HEK293 (cell line): Measurements from ENCODE around the gene FMNL3.

ENCODE experiments used
- GFI1B ChIP-seq: fragments of 450-650 bp; formaldehyde crosslinking; IDR thresholded peaks from 2 replicates; pipeline ENCODE4 v1.5.1; 2016; ENCODE audit warnings: missing biosample characterization, missing genetic modification characterization
- SCRT1 ChIP-seq: fragments of 450-650 bp; formaldehyde crosslinking; IDR thresholded peaks from 2 replicates; pipeline ENCODE4 v1.5.1; 2016; ENCODE audit warnings: missing biosample characterization, missing genetic modification characterization, borderline replicate concordance
- ZFP3 ChIP-seq: fragments of 450-650 bp; formaldehyde crosslinking; IDR thresholded peaks from 2 replicates; pipeline ENCODE4 v1.5.1; 2016; ENCODE audit warnings: low read depth, missing biosample characterization, missing genetic modification characterization
- ZNF10 ChIP-seq: fragments of 450-650 bp; formaldehyde crosslinking; IDR thresholded peaks from 2 replicates; pipeline ENCODE4 v1.5.1; 2017; ENCODE audit warnings: missing biosample characterization, missing genetic modification characterization
- ZNF121 ChIP-seq: fragments of 450-650 bp; formaldehyde crosslinking; IDR thresholded peaks from 2 replicates; pipeline ENCODE4 v1.5.1; 2016; ENCODE audit warnings: missing biosample characterization, missing genetic modification characterization
- ZNF140 ChIP-seq: fragments of 450-650 bp; formaldehyde crosslinking; IDR thresholded peaks from 2 replicates; pipeline ENCODE4 v1.5.1; 2016; ENCODE audit warnings: missing biosample characterization, missing genetic modification characterization
- ZNF16 ChIP-seq: fragments of 450-650 bp; formaldehyde crosslinking; IDR thresholded peaks from 2 replicates; pipeline ENCODE4 v1.5.1; 2016; ENCODE audit warnings: low read depth, missing biosample characterization, missing genetic modification characterization
- ZNF175 ChIP-seq: fragments of 450-650 bp; formaldehyde crosslinking; IDR thresholded peaks from 2 replicates; pipeline ENCODE4 v1.5.1; 2016; ENCODE audit warnings: missing biosample characterization, missing genetic modification characterization
- ZNF2 ChIP-seq: fragments of 450-650 bp; formaldehyde crosslinking; IDR thresholded peaks from 2 replicates; pipeline ENCODE4 v1.5.1; 2016; ENCODE audit warnings: missing biosample characterization, missing genetic modification characterization
- ZNF202 ChIP-seq: fragments of 450-650 bp; formaldehyde crosslinking; IDR thresholded peaks from 2 replicates; pipeline ENCODE4 v1.5.1; 2016; ENCODE audit warnings: missing biosample characterization, missing genetic modification characterization, borderline replicate concordance
- ZNF248 ChIP-seq: fragments of 450-650 bp; formaldehyde crosslinking; IDR thresholded peaks from 2 replicates; pipeline ENCODE4 v1.5.1; 2017; ENCODE audit warnings: missing biosample characterization, missing genetic modification characterization
- ZNF311 ChIP-seq: fragments of 450-650 bp; formaldehyde crosslinking; IDR thresholded peaks from 2 replicates; pipeline ENCODE4 v1.5.1; 2017; ENCODE audit warnings: missing biosample characterization, missing genetic modification characterization, borderline replicate concordance
- ZNF324 ChIP-seq: fragments of 450-650 bp; formaldehyde crosslinking; IDR thresholded peaks from 2 replicates; pipeline ENCODE4 v1.5.1; 2016; ENCODE audit warnings: missing biosample characterization, missing genetic modification characterization
- ZNF335 ChIP-seq: fragments of 450-650 bp; formaldehyde crosslinking; conservative IDR thresholded peaks from 2 replicates; pipeline ENCODE4 v1.5.1; 2016; ENCODE audit warnings: missing biosample characterization, missing genetic modification characterization
- ZNF366 ChIP-seq: fragments of 450-650 bp; formaldehyde crosslinking; conservative IDR thresholded peaks from 2 replicates; pipeline ENCODE4 v1.5.1; 2016; ENCODE audit warnings: missing biosample characterization, missing genetic modification characterization
- ZNF391 ChIP-seq: fragments of 450-650 bp; formaldehyde crosslinking; IDR thresholded peaks from 2 replicates; pipeline ENCODE4 v1.5.1; 2016; ENCODE audit warnings: low read depth, missing biosample characterization, missing genetic modification characterization, borderline replicate concordance
- ZNF433 ChIP-seq: fragments of 450-650 bp; formaldehyde crosslinking; IDR thresholded peaks from 2 replicates; pipeline ENCODE4 v1.5.1; 2016; ENCODE audit warnings: missing biosample characterization, missing genetic modification characterization, low read depth
- ZNF473 ChIP-seq: fragments of 450-650 bp; formaldehyde crosslinking; IDR thresholded peaks from 2 replicates; pipeline ENCODE4 v1.5.1; 2017; ENCODE audit warnings: missing biosample characterization, missing genetic modification characterization
- ZNF501 ChIP-seq: fragments of 450-650 bp; formaldehyde crosslinking; IDR thresholded peaks from 2 replicates; pipeline ENCODE4 v1.5.1; 2016; ENCODE audit warnings: missing biosample characterization, missing genetic modification characterization
- ZNF510 ChIP-seq: fragments of 450-650 bp; formaldehyde crosslinking; IDR thresholded peaks from 2 replicates; pipeline ENCODE4 v1.5.1; 2018; ENCODE audit warnings: mild to moderate bottlenecking, missing genetic modification characterization, missing biosample characterization; ENCODE audit not compliant: insufficient replicate concordance
- ZNF521 ChIP-seq: fragments of 450-650 bp; formaldehyde crosslinking; IDR thresholded peaks from 2 replicates; pipeline ENCODE4 v1.5.1; 2017; ENCODE audit warnings: missing biosample characterization, mild to moderate bottlenecking, missing genetic modification characterization
- ZNF776 ChIP-seq: fragments of 450-650 bp; formaldehyde crosslinking; IDR thresholded peaks from 2 replicates; pipeline ENCODE4 v1.5.0; 2017; ENCODE audit warnings: missing biosample characterization, missing genetic modification characterization, borderline replicate concordance
- ZNF843 ChIP-seq: fragments of 450-650 bp; formaldehyde crosslinking; IDR thresholded peaks from 2 replicates; pipeline ENCODE4 v1.5.1; 2016; ENCODE audit warnings: missing biosample characterization, missing genetic modification characterization
- ZSCAN16 ChIP-seq: fragments of 450-650 bp; formaldehyde crosslinking; IDR thresholded peaks from 2 replicates; pipeline ENCODE4 v1.5.1; 2016; ENCODE audit warnings: missing biosample characterization, missing genetic modification characterization
- TF ChIP-seq, protein P1 (sequence below): fragments of 450-650 bp; formaldehyde crosslinking; IDR thresholded peaks from 2 replicates; pipeline ENCODE4 v1.5.1; 2016; ENCODE audit warnings: missing biosample characterization, missing genetic modification characterization
- TF ChIP-seq, protein P2 (sequence below): fragments of 450-650 bp; formaldehyde crosslinking; IDR thresholded peaks from 2 replicates; pipeline ENCODE4 v1.5.1; 2016; ENCODE audit warnings: missing biosample characterization, missing genetic modification characterization
- TF ChIP-seq, protein P3 (sequence below): fragments of 450-650 bp; formaldehyde crosslinking; IDR thresholded peaks from 2 replicates; pipeline ENCODE4 v1.5.1; 2016; ENCODE audit warnings: missing biosample characterization, missing genetic modification characterization

FMNL3 gene

DNA sequence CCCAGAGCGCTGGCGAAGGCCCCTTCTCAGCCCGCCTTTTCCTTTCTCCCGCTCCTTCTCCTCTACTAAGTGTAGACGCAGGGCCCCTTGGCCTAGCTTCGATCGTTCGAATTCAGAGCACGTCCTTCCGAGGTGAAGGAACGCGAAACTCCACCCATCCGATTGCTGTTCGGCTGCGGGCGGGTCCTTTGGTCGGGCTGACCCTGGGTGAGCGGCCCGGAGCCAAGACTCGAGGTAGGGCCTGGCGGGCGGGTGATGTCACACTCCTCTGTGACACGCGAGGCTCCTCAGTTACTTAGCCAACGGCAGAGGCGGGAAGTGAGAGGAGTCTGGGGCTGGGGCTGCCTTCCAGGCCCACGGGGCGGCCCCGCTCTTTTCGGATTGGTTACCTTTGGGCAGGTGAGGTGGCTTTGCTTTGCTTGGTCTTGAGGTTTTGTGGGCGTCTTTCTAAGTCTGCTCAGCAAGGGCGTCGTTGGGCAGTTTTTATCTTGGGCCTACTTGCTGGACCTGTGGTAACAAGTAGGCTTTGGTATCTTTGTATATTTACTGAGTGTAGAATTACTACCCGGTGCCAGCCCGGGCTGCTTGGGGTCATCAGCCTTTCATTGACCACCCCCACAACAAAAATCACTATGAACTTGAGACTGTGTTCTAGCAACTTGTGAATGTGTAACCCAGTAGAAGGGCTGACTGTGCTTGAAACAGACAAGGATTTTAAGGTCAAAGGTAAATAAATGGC is 34.8 kb upstream of the FMNL3 start (continued):
- peak; percentile 72 for TF ChIP-seq ZNF366 (tag by site-specific recombination)
- no peak for TF ChIP-seq ZSCAN16
- no peak for TF ChIP-seq ZNF510
- no peak for TF ChIP-seq ZNF140
- TF ChIP-seq, protein P1, sequence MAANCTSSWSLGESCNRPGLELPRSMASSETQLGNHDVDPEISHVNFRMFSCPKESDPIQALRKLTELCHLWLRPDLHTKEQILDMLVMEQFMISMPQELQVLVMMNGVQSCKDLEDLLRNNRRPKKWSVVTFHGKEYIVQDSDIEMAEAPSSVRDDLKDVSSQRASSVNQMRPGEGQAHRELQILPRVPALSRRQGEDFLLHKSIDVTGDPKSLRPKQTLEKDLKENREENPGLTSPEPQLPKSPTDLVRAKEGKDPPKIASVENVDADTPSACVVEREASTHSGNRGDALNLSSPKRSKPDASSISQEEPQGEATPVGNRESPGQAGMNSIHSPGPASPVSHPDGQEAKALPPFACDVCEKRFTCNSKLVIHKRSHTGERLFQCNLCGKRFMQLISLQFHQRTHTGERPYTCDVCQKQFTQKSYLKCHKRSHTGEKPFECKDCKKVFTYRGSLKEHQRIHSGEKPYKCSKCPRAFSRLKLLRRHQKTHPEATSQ (tag by site-specific recombination), result no peak
- TF ChIP-seq ZNF473 (tag by site-specific recombination), result no peak
- no peak for TF ChIP-seq ZNF16 (tag by site-specific recombination)
- TF ChIP-seq GFI1B, result no peak
- TF ChIP-seq SCRT1 (tag by site-specific recombination), result no peak
- TF ChIP-seq ZFP3 (tag by site-specific recombination), result no peak
- no peak; the same call in 1 of the 2 replicates for TF ChIP-seq ZNF501
- TF ChIP-seq ZNF324 (tag by site-specific recombination), result no peak; the same call in 1 of the 2 replicates
- TF ChIP-seq ZNF433 (tag by site-specific recombination), result no peak
- no peak for TF ChIP-seq ZNF521 (tag by site-specific recombination)
- TF ChIP-seq, protein P2, sequence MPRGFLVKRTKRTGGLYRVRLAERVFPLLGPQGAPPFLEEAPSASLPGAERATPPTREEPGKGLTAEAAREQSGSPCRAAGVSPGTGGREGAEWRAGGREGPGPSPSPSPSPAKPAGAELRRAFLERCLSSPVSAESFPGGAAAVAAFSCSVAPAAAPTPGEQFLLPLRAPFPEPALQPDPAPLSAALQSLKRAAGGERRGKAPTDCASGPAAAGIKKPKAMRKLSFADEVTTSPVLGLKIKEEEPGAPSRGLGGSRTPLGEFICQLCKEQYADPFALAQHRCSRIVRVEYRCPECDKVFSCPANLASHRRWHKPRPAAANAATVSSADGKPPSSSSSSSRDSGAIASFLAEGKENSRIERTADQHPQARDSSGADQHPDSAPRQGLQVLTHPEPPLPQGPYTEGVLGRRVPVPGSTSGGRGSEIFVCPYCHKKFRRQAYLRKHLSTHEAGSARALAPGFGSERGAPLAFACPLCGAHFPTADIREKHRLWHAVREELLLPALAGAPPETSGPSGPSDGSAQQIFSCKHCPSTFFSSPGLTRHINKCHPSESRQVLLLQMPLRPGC (tag by site-specific recombination), result 0 out of 2 replicates have a peak, but pooled peaks have one; percentile 5
- no peak for TF ChIP-seq ZNF175 (tag by site-specific recombination)
- TF ChIP-seq ZNF248 (tag by site-specific recombination), result no peak
- no peak for TF ChIP-seq ZNF10 (tag by site-specific recombination)
- peak; percentile 68 for TF ChIP-seq ZNF335
- no peak for TF ChIP-seq ZNF202
- TF ChIP-seq ZNF2 (tag by site-specific recombination), result 0 out of 2 replicates have a peak, but pooled peaks have one; percentile 31
- TF ChIP-seq ZNF391 (tag by site-specific recombination), result no peak; the same call in 1 of the 2 replicates
- TF ChIP-seq ZNF311 (tag by site-specific recombination), result no peak
- no peak for TF ChIP-seq ZNF121 (tag by site-specific recombination)
- peak; percentile 34; the same call in 1 of the 2 replicates for TF ChIP-seq ZNF843
- TF ChIP-seq ZNF776 (tag by site-specific recombination), result no peak
- TF ChIP-seq, protein P3, sequence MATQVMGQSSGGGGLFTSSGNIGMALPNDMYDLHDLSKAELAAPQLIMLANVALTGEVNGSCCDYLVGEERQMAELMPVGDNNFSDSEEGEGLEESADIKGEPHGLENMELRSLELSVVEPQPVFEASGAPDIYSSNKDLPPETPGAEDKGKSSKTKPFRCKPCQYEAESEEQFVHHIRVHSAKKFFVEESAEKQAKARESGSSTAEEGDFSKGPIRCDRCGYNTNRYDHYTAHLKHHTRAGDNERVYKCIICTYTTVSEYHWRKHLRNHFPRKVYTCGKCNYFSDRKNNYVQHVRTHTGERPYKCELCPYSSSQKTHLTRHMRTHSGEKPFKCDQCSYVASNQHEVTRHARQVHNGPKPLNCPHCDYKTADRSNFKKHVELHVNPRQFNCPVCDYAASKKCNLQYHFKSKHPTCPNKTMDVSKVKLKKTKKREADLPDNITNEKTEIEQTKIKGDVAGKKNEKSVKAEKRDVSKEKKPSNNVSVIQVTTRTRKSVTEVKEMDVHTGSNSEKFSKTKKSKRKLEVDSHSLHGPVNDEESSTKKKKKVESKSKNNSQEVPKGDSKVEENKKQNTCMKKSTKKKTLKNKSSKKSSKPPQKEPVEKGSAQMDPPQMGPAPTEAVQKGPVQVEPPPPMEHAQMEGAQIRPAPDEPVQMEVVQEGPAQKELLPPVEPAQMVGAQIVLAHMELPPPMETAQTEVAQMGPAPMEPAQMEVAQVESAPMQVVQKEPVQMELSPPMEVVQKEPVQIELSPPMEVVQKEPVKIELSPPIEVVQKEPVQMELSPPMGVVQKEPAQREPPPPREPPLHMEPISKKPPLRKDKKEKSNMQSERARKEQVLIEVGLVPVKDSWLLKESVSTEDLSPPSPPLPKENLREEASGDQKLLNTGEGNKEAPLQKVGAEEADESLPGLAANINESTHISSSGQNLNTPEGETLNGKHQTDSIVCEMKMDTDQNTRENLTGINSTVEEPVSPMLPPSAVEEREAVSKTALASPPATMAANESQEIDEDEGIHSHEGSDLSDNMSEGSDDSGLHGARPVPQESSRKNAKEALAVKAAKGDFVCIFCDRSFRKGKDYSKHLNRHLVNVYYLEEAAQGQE (tag by site-specific recombination), result no peak; the same call in 1 of the 2 replicates
